GM23338 (cell line): ENCODE measurements around the gene CHRDL2. TPM values are rescaled to one million over a fixed set of nuclear protein-coding genes. Genes with fewer than 3 reads are reported as not detected.

ENCODE experiments used
- ATAC-seq: fragments of 200-7000 bp; cut with Tn5 transposase; 3 replicates; pipeline ENCODE4 v1.9.1; 2020
- DNase-seq: peaks from one replicate; pipeline ENCODE4 v3.0.0-alpha.2; 2015; ENCODE audit warnings: low spot score
- H2AFZ ChIP-seq: fragments of 200-600 bp; sonication (generic); 2 replicates; pipeline ENCODE4 v1.8.0; 2016; ENCODE audit warnings: antibody characterized with exemption, mild to moderate bottlenecking, moderate library complexity
- H3F3A ChIP-seq: fragments of 200-600 bp; sonication (generic); replicated peaks from 2 replicates; pipeline ENCODE4 v1.8.0; 2017; ENCODE audit warnings: antibody characterized with exemption, mixed run types, low read depth
- H3K27ac ChIP-seq: fragments of 200-600 bp; sonication (generic); 2 replicates; pipeline ENCODE4 v1.6.1; 2016; ENCODE audit warnings: low read depth
- H3K27me3 ChIP-seq: fragments of 200-600 bp; sonication (generic); 2 replicates; pipeline ENCODE4 v1.8.0; 2016; ENCODE audit warnings: mild to moderate bottlenecking, mixed run types, moderate library complexity; ENCODE audit not compliant: insufficient read depth
- H3K36me3 ChIP-seq: fragments of 200-600 bp; sonication (generic); 2 replicates; pipeline ENCODE4 v1.8.0; 2016; ENCODE audit warnings: mild to moderate bottlenecking; ENCODE audit not compliant: insufficient read depth
- H3K4me1 ChIP-seq: fragments of 200-600 bp; sonication (generic); 2 replicates; pipeline ENCODE4 v1.8.0; 2016; ENCODE audit warnings: mild to moderate bottlenecking, moderate library complexity; ENCODE audit not compliant: insufficient read depth
- H3K4me2 ChIP-seq: fragments of 200-600 bp; sonication (generic); 2 replicates; pipeline ENCODE4 v1.7.1; 2017; ENCODE audit warnings: mixed run types
- H3K4me3 ChIP-seq: fragments of 200-600 bp; sonication (generic); 2 replicates; pipeline ENCODE4 v1.6.1; 2016; ENCODE audit warnings: mixed run types
- H3K79me2 ChIP-seq: fragments of 200-600 bp; sonication (generic); replicated peaks from 2 replicates; pipeline ENCODE4 v1.8.0; 2017; ENCODE audit warnings: mild to moderate bottlenecking; ENCODE audit not compliant: insufficient read depth
- H3K9me2 ChIP-seq: fragments of 200-600 bp; sonication (generic); 2 replicates; pipeline ENCODE4 v1.8.0; 2017; ENCODE audit not compliant: insufficient read depth
- H4K20me1 ChIP-seq: fragments of 200-600 bp; sonication (generic); replicated peaks from 2 replicates; pipeline ENCODE4 v1.8.0; 2017; ENCODE audit warnings: mild to moderate bottlenecking; ENCODE audit not compliant: insufficient read depth
- H3K27ac Mint-ChIP-seq: 2 replicates; pipeline ENCODE4 v1.8.0; 2020; ENCODE audit warnings: inconsistent platforms, mild to moderate bottlenecking, moderate library complexity, mixed read lengths
- H3K27me3 Mint-ChIP-seq: 3 replicates; pipeline ENCODE4 v1.8.0; 2022; ENCODE audit warnings: low read depth, mild to moderate bottlenecking, moderate library complexity, mixed read lengths, inconsistent platforms; ENCODE audit not compliant: insufficient read depth, poor library complexity
- H3K36me3 Mint-ChIP-seq: 3 replicates; pipeline ENCODE4 v1.8.0; 2021; ENCODE audit warnings: low read depth, mild to moderate bottlenecking, inconsistent platforms, moderate library complexity, mixed read lengths
- H3K4me1 Mint-ChIP-seq: 3 replicates; pipeline ENCODE4 v1.8.0; 2020; ENCODE audit warnings: mild to moderate bottlenecking, inconsistent platforms, mixed read lengths
- H3K4me3 Mint-ChIP-seq: 3 replicates; pipeline ENCODE4 v1.8.0; 2021; ENCODE audit warnings: moderate library complexity, mild to moderate bottlenecking, inconsistent platforms, mixed read lengths
- H3K9me3 Mint-ChIP-seq: 3 replicates; pipeline ENCODE4 v1.8.0; 2020; ENCODE audit warnings: moderate library complexity, mild to moderate bottlenecking, inconsistent platforms, mixed read lengths
- EZH2phosphoT487 ChIP-seq: fragments of 200-600 bp; sonication (generic); IDR thresholded peaks from one replicate; pipeline ENCODE4 v1.8.1; 2018; ENCODE audit warnings: antibody characterized with exemption; ENCODE audit not compliant: unreplicated experiment
- JUNB ChIP-seq: IDR thresholded peaks from one replicate; pipeline ENCODE4 v1.6.1; 2016; ENCODE audit warnings: antibody characterized with exemption; ENCODE audit not compliant: unreplicated experiment
- POLR2AphosphoS5 ChIP-seq: IDR thresholded peaks from 2 replicates; pipeline ENCODE4 v1.6.1; 2016; ENCODE audit warnings: antibody characterized with exemption, low read depth
- ZNF114 ChIP-seq: fragments of 250-450 bp; sonication (Bioruptor Pico); IDR thresholded peaks from 2 replicates; pipeline ENCODE4 v1.5.0; 2020; ENCODE audit warnings: mild to moderate bottlenecking, moderate library complexity
- ZNF331 ChIP-seq: fragments of 250-450 bp; sonication (Bioruptor Pico); IDR thresholded peaks from 2 replicates; pipeline ENCODE4 v1.5.0; 2020; ENCODE audit warnings: low read depth, mild to moderate bottlenecking, moderate library complexity
- ZNF462 ChIP-seq: fragments of 250-450 bp; sonication (Bioruptor Pico); IDR thresholded peaks from 2 replicates; pipeline ENCODE4 v1.5.0; 2020; ENCODE audit warnings: mild to moderate bottlenecking, moderate library complexity
- polyA plus RNA-seq: library from polyadenylated mRNA; unstranded; fragments of >200 nt; fragmentation: Nextera tagmentation; extraction: Ambion mirVana; gene quantifications from 2 replicates; pipeline ENCODE4 v1.2.1, GENCODE V29; 2016
- total RNA-seq: library from RNA; depleted of rRNA; stranded (reverse); fragments of >200 nt; shearing (Covaris generic); gene quantifications from 2 replicates; pipeline ENCODE4 v1.2.3, GENCODE V29; 2014
- TF ChIP-seq, protein P1 (sequence below): IDR thresholded peaks from 2 replicates; pipeline ENCODE4 v1.6.1; 2016; ENCODE audit warnings: antibody characterized with exemption

The CHRDL2 gene
- total and polyA plus RNA-seq, 2 experiments from 2014 or later: 0.21 TPM; not detected in 1

- TF ChIP-seq ZNF462 (CRISPR knock-in tag): no peak
- TF ChIP-seq, protein P1, sequence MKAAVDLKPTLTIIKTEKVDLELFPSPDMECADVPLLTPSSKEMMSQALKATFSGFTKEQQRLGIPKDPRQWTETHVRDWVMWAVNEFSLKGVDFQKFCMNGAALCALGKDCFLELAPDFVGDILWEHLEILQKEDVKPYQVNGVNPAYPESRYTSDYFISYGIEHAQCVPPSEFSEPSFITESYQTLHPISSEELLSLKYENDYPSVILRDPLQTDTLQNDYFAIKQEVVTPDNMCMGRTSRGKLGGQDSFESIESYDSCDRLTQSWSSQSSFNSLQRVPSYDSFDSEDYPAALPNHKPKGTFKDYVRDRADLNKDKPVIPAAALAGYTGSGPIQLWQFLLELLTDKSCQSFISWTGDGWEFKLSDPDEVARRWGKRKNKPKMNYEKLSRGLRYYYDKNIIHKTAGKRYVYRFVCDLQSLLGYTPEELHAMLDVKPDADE: no peak
- no peak for TF ChIP-seq POLR2AphosphoS5
Measured at GRCh38 chr11:74663315-74663714, 67.9 kb downstream of the CHRDL2 start (continued).

- Histone ChIP-seq H3F3A (no peaks in the 10 kb centered on the region), H4K20me1 (no peaks in the 10 kb centered on the region), H3K4me1 (peaks cover 6% of the 10 kb centered on the region), H3K4me3 (no peak overlapping the region), H2AFZ (no peak overlapping the region), H3K4me2 (peak overlapping the region; percentile 35; the same call in 1 of the 2 replicates), H3K36me3 (no peaks in the 10 kb centered on the region), H3K9me2 (no peaks in the 10 kb centered on the region), H3K27me3 (no peaks in the 10 kb centered on the region), H3K27ac (no peak overlapping the region), H3K79me2 (no peaks in the 10 kb centered on the region)
- H3K27ac Mint-ChIP-seq: no peak overlapping the region
- no peak for DNase-seq
- H3K4me1 Mint-ChIP-seq: peaks cover 13% of the 10 kb centered on the region
- H3K27me3 Mint-ChIP-seq: no peaks in the 10 kb centered on the region
- ATAC-seq: peak; percentile 43; the same call in 2 of the 3 replicates
- peaks cover 27% of the 10 kb centered on the region for H3K9me3 Mint-ChIP-seq
- H3K4me3 Mint-ChIP-seq: no peak overlapping the region
- peaks cover 36% of the 10 kb centered on the region for H3K36me3 Mint-ChIP-seq
- TF ChIP-seq ZNF462 (CRISPR knock-in tag): no peak
- no peak for TF ChIP-seq ZNF331
- TF ChIP-seq JUNB: no peak
- TF ChIP-seq EZH2phosphoT487: no peak
- no peak for TF ChIP-seq ZNF114 (CRISPR knock-in tag)
Measured at GRCh38 chr11:74662487-74663103, 68.6 kb downstream of the CHRDL2 start.
